IgD-negative memory B cell (primary cell): ENCODE data around the gene TST. TPM values are rescaled to one million over a fixed set of nuclear protein-coding genes. Genes with fewer than 3 reads are reported as not detected.
A peak's percentile ranks its signal among the peaks of the same experiment; 100 is the strongest.

Source experiments
- H3K27ac Mint-ChIP-seq, 3 donors: one replicate each; pipeline ENCODE4 v1.8.0; 2020 to 2022; ENCODE audit warnings: mild to moderate bottlenecking in 3 of 3, mixed read lengths in 3 of 3, moderate library complexity in 1 of 3
- H3K27me3 Mint-ChIP-seq: one replicate; pipeline ENCODE4 v1.8.0; 2021; ENCODE audit warnings: mixed read lengths
- H3K36me3 Mint-ChIP-seq: one replicate; pipeline ENCODE4 v1.8.0; 2020; ENCODE audit warnings: mild to moderate bottlenecking, mixed read lengths
- H3K4me1 Mint-ChIP-seq, 3 donors: one replicate each; pipeline ENCODE4 v1.8.0; 2020 to 2022; ENCODE audit warnings: mixed read lengths in 3 of 3, mild to moderate bottlenecking in 1 of 3
- H3K4me3 Mint-ChIP-seq, 4 donors: one replicate each; pipeline ENCODE4 v1.8.0; 2020 to 2022; ENCODE audit warnings: mild to moderate bottlenecking in 4 of 4, mixed read lengths in 4 of 4, moderate library complexity in 3 of 4
- H3K9me3 Mint-ChIP-seq, 3 donors: one replicate each; pipeline ENCODE4 v1.8.0; 2020 to 2021; ENCODE audit warnings: mixed read lengths in 3 of 3, mild to moderate bottlenecking in 1 of 3
- polyA plus RNA-seq: library from polyadenylated mRNA; unstranded; fragments of 300-500 nt; fragmentation: Illumina TruSeq; gene quantifications from one replicate; pipeline ENCODE4 v1.2.3, GENCODE V29; 2021

TST gene
- polyA plus RNA-seq, 1 donor from 2014 or later = 3.8 TPM

GRCh38 chr22:37028692-37029674, 9.7 kb upstream of the TST start:
- no peak overlapping the region for H3K27ac Mint-ChIP-seq
- no peaks in the 10 kb centered on the region for H3K4me1 Mint-ChIP-seq
- H3K36me3 Mint-ChIP-seq = peaks cover 6% of the 10 kb centered on the region
- no peak overlapping the region for H3K4me3 Mint-ChIP-seq
- H3K27me3 Mint-ChIP-seq = no peaks in the 10 kb centered on the region
- H3K9me3 Mint-ChIP-seq = no peaks in the 10 kb centered on the region

- H3K4me1 Mint-ChIP-seq = no peaks in the 10 kb centered on the region
- no peak overlapping the region for H3K4me3 Mint-ChIP-seq
- H3K36me3 Mint-ChIP-seq = peaks cover 4% of the 10 kb centered on the region
- no peaks in the 10 kb centered on the region for H3K27me3 Mint-ChIP-seq
- no peak overlapping the region for H3K27ac Mint-ChIP-seq
- H3K9me3 Mint-ChIP-seq = no peaks in the 10 kb centered on the region
Observed at GRCh38 chr22:37027556-37027955, 8.3 kb upstream of the TST start.

- Mint-ChIP-seq H3K9me3 (no peaks in the 10 kb centered on the region), H3K27me3 (no peaks in the 10 kb centered on the region), H3K36me3 (peaks cover 4% of the 10 kb centered on the region), H3K4me1 (peaks cover 4 to 6% (median 5%) of the 10 kb centered on the region in 3 donors), H3K27ac (no peak overlapping the region), H3K4me3 (no peak overlapping the region)
Observed at GRCh38 chr22:37026325-37026724, 7.1 kb upstream of the TST start.

- no peaks in the 10 kb centered on the region for H3K27me3 Mint-ChIP-seq
- peaks cover 4 to 6% (median 5%) of the 10 kb centered on the region in 3 donors for H3K4me1 Mint-ChIP-seq
- H3K4me3 Mint-ChIP-seq = no peak overlapping the region
- peaks cover 4% of the 10 kb centered on the region for H3K36me3 Mint-ChIP-seq
- no peaks in the 10 kb centered on the region for H3K9me3 Mint-ChIP-seq
- H3K27ac Mint-ChIP-seq = peak overlapping the region in 1 of 3 donors; percentile 94
Observed at GRCh38 chr22:37025500-37026070, 6.3 kb upstream of the TST start.

GRCh38 chr22:37024339-37025157, 5.3 kb upstream of the TST start:
- Mint-ChIP-seq H3K4me3 (no peak overlapping the region), H3K9me3 (no peaks in the 10 kb centered on the region), H3K27ac (peak overlapping the region in 1 of 3 donors; percentile 94), H3K27me3 (no peaks in the 10 kb centered on the region), H3K4me1 (peaks cover 5 to 6% (median 6%) of the 10 kb centered on the region in 3 donors), H3K36me3 (peaks cover 4% of the 10 kb centered on the region)

GRCh38 chr22:37023743-37024338, 4.6 kb upstream of the TST start:
- Mint-ChIP-seq H3K9me3 (no peaks in the 10 kb centered on the region), H3K4me3 (peak overlapping the region in 1 of 4 donors; percentile 26), H3K27me3 (no peaks in the 10 kb centered on the region), H3K36me3 (peaks cover 4% of the 10 kb centered on the region), H3K4me1 (peaks cover 5 to 6% (median 6%) of the 10 kb centered on the region in 3 donors), H3K27ac (no peak overlapping the region)

GRCh38 chr22:37022483-37023337, 3.5 kb upstream of the TST start:
- Mint-ChIP-seq H3K9me3 (no peaks in the 10 kb centered on the region), H3K4me3 (peak overlapping the region in 1 of 4 donors; percentile 86)

GRCh38 chr22:37021710-37022482, 2.6 kb upstream of the TST start:
- no peaks in the 10 kb centered on the region for H3K9me3 Mint-ChIP-seq
- H3K27ac Mint-ChIP-seq = peak overlapping the region in 1 of 3 donors; percentile 71
- peaks cover 4% of the 10 kb centered on the region for H3K36me3 Mint-ChIP-seq
- H3K4me3 Mint-ChIP-seq = peak overlapping the region; percentile 71 to 86 (median 79)
- H3K27me3 Mint-ChIP-seq = no peaks in the 10 kb centered on the region
- H3K4me1 Mint-ChIP-seq = peaks cover 5 to 10% (median 8%) of the 10 kb centered on the region in 3 donors

More at GRCh38 chr22:37022483-37023337, 3.5 kb upstream of the TST start:
- no peak overlapping the region for H3K27ac Mint-ChIP-seq
- no peaks in the 10 kb centered on the region for H3K27me3 Mint-ChIP-seq
- peaks cover 4% of the 10 kb centered on the region for H3K36me3 Mint-ChIP-seq
- H3K4me1 Mint-ChIP-seq = peaks cover 5 to 8% (median 7%) of the 10 kb centered on the region in 3 donors

GRCh38 chr22:37021041-37021440, 1.8 kb upstream of the TST start:
- H3K9me3 Mint-ChIP-seq = no peaks in the 10 kb centered on the region
- peaks cover 5 to 10% (median 8%) of the 10 kb centered on the region in 3 donors for H3K4me1 Mint-ChIP-seq
- H3K27me3 Mint-ChIP-seq = no peaks in the 10 kb centered on the region
- no peak overlapping the region for H3K27ac Mint-ChIP-seq
- H3K36me3 Mint-ChIP-seq = peaks cover 5% of the 10 kb centered on the region
- peak overlapping the region in 1 of 4 donors; percentile 17 for H3K4me3 Mint-ChIP-seq

GRCh38 chr22:37020192-37020479, 889 bp upstream of the TST start:
- Mint-ChIP-seq H3K27ac (no peak overlapping the region), H3K4me1 (peaks cover 5 to 10% (median 8%) of the 10 kb centered on the region in 3 donors), H3K9me3 (no peaks in the 10 kb centered on the region), H3K36me3 (peaks cover 1% of the 10 kb centered on the region), H3K27me3 (no peaks in the 10 kb centered on the region), H3K4me3 (peak overlapping the region; percentile 84 to 96 (median 90))

GRCh38 chr22:37018815-37019308, 385 bp downstream of the TST start:
- H3K9me3 Mint-ChIP-seq = no peaks in the 10 kb centered on the region
- peak overlapping the region; percentile 73 to 82 (median 79) for H3K4me3 Mint-ChIP-seq
- H3K27me3 Mint-ChIP-seq = no peaks in the 10 kb centered on the region
- H3K27ac Mint-ChIP-seq = no peak overlapping the region
- peaks cover 5 to 10% (median 8%) of the 10 kb centered on the region in 3 donors for H3K4me1 Mint-ChIP-seq
- peaks cover 1% of the 10 kb centered on the region for H3K36me3 Mint-ChIP-seq

- peaks cover 5 to 10% (median 8%) of the 10 kb centered on the region in 3 donors for H3K4me1 Mint-ChIP-seq
- H3K36me3 Mint-ChIP-seq = peaks cover 1% of the 10 kb centered on the region
- H3K4me3 Mint-ChIP-seq = peak overlapping the region; percentile 73 to 82 (median 79)
- H3K9me3 Mint-ChIP-seq = no peaks in the 10 kb centered on the region
- H3K27me3 Mint-ChIP-seq = no peaks in the 10 kb centered on the region
- H3K27ac Mint-ChIP-seq = peak overlapping the region in 1 of 3 donors; percentile 21
Observed at GRCh38 chr22:37018086-37018814, 997 bp downstream of the TST start.
